Panc1 (cell line): ENCODE results near the gene COL4A4. TPM values are rescaled to one million over a fixed set of nuclear protein-coding genes. Genes with fewer than 3 reads are reported as not detected.

ENCODE experiments used
- ATAC-seq: fragments of 200-7000 bp; cut with Tn5 transposase; 2 replicates; pipeline ENCODE4 v1.9.1; 2020; ENCODE audit warnings: mild to moderate bottlenecking, moderate library complexity
- Bru-seq: library from RNA; stranded (reverse); fragments of 400-500 nt; gene quantifications from one replicate; lab custom pipeline; 2021; lab: Mats Ljungman, UMichigan
- BruChase-seq, 2 experiments: library from RNA; stranded (reverse); fragments of 400-500 nt; gene quantifications; one replicate each; lab custom pipeline; 2021; lab: Mats Ljungman, UMichigan
- BruUV-seq: library from RNA; stranded (reverse); fragments of 400-500 nt; replicated peaks from 2 replicates; lab custom pipeline; 2021; lab: Mats Ljungman, UMichigan
- CTCF ChIA-PET: fragments of 300-600 bp; sonication (Branson Sonifier 250); formaldehyde crosslinking; loops from one replicate; lab custom pipeline; 2022; ENCODE audit warnings: antibody characterized with exemption; lab: Charles Lee
- POLR2A ChIA-PET: fragments of 300-600 bp; sonication (Branson Sonifier 250); formaldehyde crosslinking; loops from one replicate; lab custom pipeline; 2022; ENCODE audit warnings: antibody characterized with exemption; lab: Charles Lee
- DNase-seq: peaks from one replicate; pipeline ENCODE4 v3.0.0-alpha.2; 2010; ENCODE audit warnings: low read depth, low spot score
- H3K27ac ChIP-seq: 2 replicates; pipeline ENCODE4 v1.5.1; 2011; ENCODE audit warnings: mild to moderate bottlenecking, low read length, inconsistent platforms
- H3K27me3 ChIP-seq: fragments of 200-500 bp; sonication (Bioruptor generic); 2 replicates; pipeline ENCODE4 v1.6.0; 2014; ENCODE audit warnings: low read length, inconsistent platforms; ENCODE audit not compliant: control insufficient read depth, insufficient read depth
- H3K36me3 ChIP-seq: fragments of 200-500 bp; sonication (Bioruptor generic); 2 replicates; pipeline ENCODE4 v1.5.1; 2014; ENCODE audit warnings: inconsistent platforms, mild to moderate bottlenecking, low read length, moderate library complexity; ENCODE audit not compliant: control insufficient read depth, insufficient read depth
- H3K4me1 ChIP-seq: 2 replicates; pipeline ENCODE4 v1.5.1; 2011; ENCODE audit warnings: inconsistent platforms, mild to moderate bottlenecking, low read length, moderate library complexity; ENCODE audit not compliant: control insufficient read depth, insufficient read depth
- H3K4me3 ChIP-seq, 2 experiments: 2 replicates each; pipeline ENCODE4 v1.5.1; 2011 to 2012; ENCODE audit warnings: low read depth in 2 of 2, low read length in 2 of 2, mild to moderate bottlenecking in 2 of 2, inconsistent platforms in 1 of 2, moderate library complexity in 1 of 2
- H3K9me3 ChIP-seq: fragments of 200-500 bp; sonication (Bioruptor generic); 2 replicates; pipeline ENCODE4 v1.5.1; 2014; ENCODE audit warnings: low read depth, mild to moderate bottlenecking, inconsistent platforms, low read length, moderate library complexity; ENCODE audit not compliant: control insufficient read depth, insufficient read depth
- CTCF ChIP-seq: fragments of 450-650 bp; IDR thresholded peaks from 2 replicates; pipeline ENCODE4 v1.5.1; 2017; ENCODE audit warnings: mild to moderate bottlenecking
- POLR2AphosphoS5 ChIP-seq: IDR thresholded peaks from 2 replicates; pipeline ENCODE4 v1.6.1; 2012; ENCODE audit warnings: mild to moderate bottlenecking, low read depth, low read length, moderate library complexity
- REST ChIP-seq, 2 experiments: IDR thresholded peaks; 2 replicates each; pipeline ENCODE4 v1.6.1; 2011 to 2012; ENCODE audit warnings: low read depth in 2 of 2, control low read depth in 1 of 2, low read length in 1 of 2, mild to moderate bottlenecking in 1 of 2, moderate library complexity in 1 of 2; ENCODE audit not compliant: insufficient read depth in 1 of 2
- SIN3A ChIP-seq: IDR thresholded peaks from 2 replicates; pipeline ENCODE4 v1.6.1; 2012; ENCODE audit warnings: low read depth, mild to moderate bottlenecking, low read length, moderate library complexity, borderline replicate concordance; ENCODE audit not compliant: insufficient read depth
- TCF7L2 ChIP-seq: IDR thresholded peaks from 2 replicates; pipeline ENCODE4 v1.6.1; 2011; ENCODE audit warnings: mild to moderate bottlenecking, low read depth, low read length, inconsistent platforms
- in situ Hi-C: cut with HindIII; loops from 2 replicates; pipeline ENCODE4 v1.10.0; 2016; ENCODE audit warnings: low sequenced_read_pairs, low pct_unique_long_range_greater_than_20kb
- intact Hi-C: fragments of 100-400 bp; cut with micrococcal nuclease; formaldehyde crosslinking; loops from one replicate; pipeline ENCODE4 v1.10.0; 2022; ENCODE audit not compliant: unreplicated experiment
- long read RNA-seq: library from polyadenylated mRNA; unstranded; transcript quantifications from one replicate; pipeline ENCODE4 v2.0.0, GENCODE V29; 2021; ENCODE audit not compliant: unreplicated experiment
- polyA plus RNA-seq: library from polyadenylated mRNA; unstranded; fragments of >200 nt; gene quantifications from one replicate; pipeline ENCODE4 v1.2.1, GENCODE V29; 2012; ENCODE audit warnings: missing spikeins; ENCODE audit not compliant: insufficient read length
- total RNA-seq: library from RNA; stranded (reverse); gene quantifications from one replicate; pipeline ENCODE4 v1.2.1, GENCODE V29; 2021; ENCODE audit not compliant: unreplicated experiment

COL4A4 gene
- total RNA-seq: 0.13 TPM
- 0.02 TPM for polyA plus RNA-seq
- percentile 17 among the genes with signal in this experiment for Bru-seq, nascent RNA
- percentile 15 among the genes with signal in this experiment for BruChase-seq, experiment 1, labeled RNA remaining after a 2-hour chase
- percentile 15 among the genes with signal in this experiment for BruChase-seq, experiment 2, labeled RNA remaining after a 6-hour chase
- long read RNA-seq: 0 reads

GRCh38 chr2:227163998-227164762 lies at the start of gene COL4A4, which contains the start of gene COL4A3:
Gene COL4A4 (minus strand): TSS chr2:227164205. CDS start chr2:227147483, 16,722 bp downstream.
Gene COL4A3 (plus strand): TSS chr2:227164624. CDS start chr2:227164727, 103 bp downstream.
- intact Hi-C loops: no loop called here
- H3K4me3 ChIP-seq: peak within 1 kb of the TSS; percentile 31 to 42
- H3K9me3 ChIP-seq: no peaks in the 10 kb centered on the region
- CTCF ChIA-PET: interaction anchor here (0.7 kb wide), 1 partner anchor 77 kb away, joined by 9 read pairs; no protein-coding TSS in a partner anchor
- peak; percentile 85 for ATAC-seq
- DNase-seq: no peak
- H3K36me3 ChIP-seq: no peaks in the 10 kb centered on the region; the same call in 1 of the 2 replicates
- POLR2A ChIA-PET: no interaction called here
- no peak for TF ChIP-seq TCF7L2
- no peak for TF ChIP-seq CTCF
- TF ChIP-seq REST (IDR thresholded peaks at IDR 0.05; ENCODE audit: insufficient read depth in 1 of 2, low read depth in 2 of 2, low read length in 1 of 2): no peak
- TF ChIP-seq POLR2AphosphoS5: no peak
- no peak for TF ChIP-seq SIN3A
- peaks cover 44% of the 10 kb centered on the region for H3K27me3 ChIP-seq
- in situ Hi-C loops: no loop called here
- H3K27ac ChIP-seq: no peak within 1 kb of the TSS
- peaks cover 4% of the 10 kb centered on the region; the same call in 1 of the 2 replicates for H3K4me1 ChIP-seq
- BruUV-seq: no TSS peak

- in situ Hi-C loops (no loop called here), intact Hi-C loops (no loop called here)
- Histone ChIP-seq H3K4me3 (no peak overlapping the region), H3K9me3 (no peaks in the 10 kb centered on the region), H3K4me1 (no peaks in the 10 kb centered on the region), H3K27me3 (no peaks in the 10 kb centered on the region), H3K27ac (no peak overlapping the region), H3K36me3 (no peaks in the 10 kb centered on the region)
- ChIA-PET CTCF (no interaction called here), POLR2A (no interaction called here)
- TF ChIP-seq POLR2AphosphoS5 (no peak), REST (IDR thresholded peaks at IDR 0.05; ENCODE audit: insufficient read depth in 1 of 2, low read depth in 2 of 2, low read length in 1 of 2) (no peak), CTCF (no peak), TCF7L2 (no peak), SIN3A (no peak)
- no peak for DNase-seq
- ATAC-seq: no peak
- no TSS peak for BruUV-seq
Measured at GRCh38 chr2:227207573-227207972, 43.6 kb upstream of the COL4A4 start.
